Activated CD4-positive, alpha-beta T cell treated with anti-CD3 and anti-CD28 coated beads, Interleukin-2, amount 10 ng/mL, durations not matched to agents 24 days and 14 days (primary cell): ENCODE measurements around the gene JAZF1. TPM values are rescaled to one million over a fixed set of nuclear protein-coding genes. Genes with fewer than 3 reads are reported as not detected.

Experiments
- DNase-seq: peaks from one replicate; pipeline ENCODE4 v3.0.0; 2022
- H3K27ac Mint-ChIP-seq: one replicate; pipeline ENCODE4 v1.8.0; 2022; ENCODE audit warnings: mild to moderate bottlenecking, mixed read lengths
- H3K27me3 Mint-ChIP-seq: one replicate; pipeline ENCODE4 v1.8.0; 2022; ENCODE audit warnings: mixed read lengths
- H3K36me3 Mint-ChIP-seq: one replicate; pipeline ENCODE4 v1.8.0; 2022; ENCODE audit warnings: low read depth, mild to moderate bottlenecking, mixed read lengths
- H3K4me1 Mint-ChIP-seq: one replicate; pipeline ENCODE4 v1.8.0; 2021; ENCODE audit warnings: mixed read lengths
- H3K4me3 Mint-ChIP-seq: one replicate; pipeline ENCODE4 v1.8.0; 2022; ENCODE audit warnings: mild to moderate bottlenecking, moderate library complexity, mixed read lengths
- H3K9me3 Mint-ChIP-seq: one replicate; pipeline ENCODE4 v1.8.0; 2021; ENCODE audit warnings: mixed read lengths
- intact Hi-C: fragments of 100-400 bp; cut with micrococcal nuclease; formaldehyde crosslinking; loops from one replicate; pipeline ENCODE4 v1.15.1; 2023
- total RNA-seq: library from RNA; stranded (reverse); gene quantifications from 2 replicates; pipeline ENCODE4 v1.2.3, GENCODE V29; 2022

The JAZF1 gene
- total RNA-seq, 1 donor from 2014 or later = 4.2 TPM

DNA sequence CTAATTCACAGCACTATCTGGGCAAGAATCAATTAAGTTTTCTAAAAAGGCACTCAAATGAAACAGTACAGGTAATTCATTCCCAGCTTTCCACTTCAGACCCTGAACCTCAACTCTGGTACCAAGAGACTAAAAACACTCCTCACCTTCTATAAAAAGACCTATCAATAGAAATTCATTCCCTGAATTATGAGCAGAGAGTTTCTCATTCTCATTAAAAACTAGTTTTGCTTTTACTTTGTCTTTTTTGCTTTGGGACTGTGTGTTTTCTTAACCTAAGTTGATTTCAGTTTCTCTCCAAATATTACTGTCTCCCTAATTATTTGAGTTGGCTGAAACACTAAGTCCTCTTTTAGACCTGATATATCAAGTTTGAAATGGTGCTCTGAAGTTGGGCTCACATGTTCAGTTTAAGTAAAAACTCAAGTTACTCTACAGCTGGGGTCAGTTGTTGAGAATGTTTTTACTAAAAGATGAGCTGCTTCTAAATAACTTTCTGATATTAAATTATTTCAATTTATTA is 189.5 kb downstream of the JAZF1 start:
- Mint-ChIP-seq H3K4me3 (no peak overlapping the region), H3K27me3 (peaks cover 2% of the 10 kb centered on the region), H3K27ac (no peak overlapping the region), H3K4me1 (peaks cover 4% of the 10 kb centered on the region), H3K9me3 (peaks cover 8% of the 10 kb centered on the region), H3K36me3 (no peaks in the 10 kb centered on the region)
- no peak for DNase-seq
- intact Hi-C loops = no loop called here

GRCh38 chr7:27976531-27976930 is 204.1 kb downstream of the JAZF1 start:
- intact Hi-C loops = no loop called here
- H3K4me1 Mint-ChIP-seq = peaks cover 11% of the 10 kb centered on the region
- no peak overlapping the region for H3K4me3 Mint-ChIP-seq
- peaks cover 14% of the 10 kb centered on the region for H3K9me3 Mint-ChIP-seq
- no peak overlapping the region for H3K27ac Mint-ChIP-seq
- H3K36me3 Mint-ChIP-seq = no peaks in the 10 kb centered on the region
- DNase-seq = no peak
- no peaks in the 10 kb centered on the region for H3K27me3 Mint-ChIP-seq

DNA sequence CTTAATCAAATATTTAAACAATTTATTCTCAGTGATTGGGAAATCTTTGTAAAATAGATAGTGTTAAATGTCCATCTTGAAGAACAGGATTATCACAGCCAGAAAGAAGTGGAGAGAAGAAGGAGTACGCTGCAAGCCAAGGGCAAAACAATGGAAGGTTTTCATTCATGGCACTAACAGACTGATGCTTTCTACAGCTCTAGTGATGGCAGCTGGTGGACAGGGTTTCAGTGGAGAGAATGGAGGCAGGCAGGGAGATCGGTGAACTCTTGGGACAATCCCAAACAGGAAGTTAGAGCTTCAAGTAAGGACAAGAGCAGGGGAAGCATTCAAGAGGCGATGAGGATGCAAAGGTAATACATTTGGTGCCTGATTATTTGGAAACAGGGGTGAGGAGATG is 207.0 kb downstream of the JAZF1 start:
- no peaks in the 10 kb centered on the region for H3K36me3 Mint-ChIP-seq
- H3K27ac Mint-ChIP-seq = no peak overlapping the region
- DNase-seq = no peak
- intact Hi-C loops = loop anchor here (5.0 kb wide), 1 partner anchor 71 kb away; no protein-coding TSS in a partner anchor
- H3K9me3 Mint-ChIP-seq = peaks cover 15% of the 10 kb centered on the region
- H3K27me3 Mint-ChIP-seq = no peaks in the 10 kb centered on the region
- H3K4me3 Mint-ChIP-seq = no peak overlapping the region
- H3K4me1 Mint-ChIP-seq = peaks cover 22% of the 10 kb centered on the region

- intact Hi-C loops = loop anchor here (5.0 kb wide), 1 partner anchor 70 kb away; no protein-coding TSS in a partner anchor
- DNase-seq = peak; percentile 80
- H3K4me3 Mint-ChIP-seq = peak overlapping the region; percentile 78
- peaks cover 15% of the 10 kb centered on the region for H3K9me3 Mint-ChIP-seq
- H3K27me3 Mint-ChIP-seq = no peaks in the 10 kb centered on the region
- no peaks in the 10 kb centered on the region for H3K36me3 Mint-ChIP-seq
- peak overlapping the region; percentile 73 for H3K27ac Mint-ChIP-seq
- peaks cover 25% of the 10 kb centered on the region for H3K4me1 Mint-ChIP-seq
Observed at GRCh38 chr7:27972276-27972675, 208.3 kb downstream of the JAZF1 start.

- Mint-ChIP-seq H3K36me3 (no peaks in the 10 kb centered on the region), H3K4me1 (peaks cover 25% of the 10 kb centered on the region), H3K27me3 (no peaks in the 10 kb centered on the region), H3K27ac (no peak overlapping the region), H3K4me3 (peak overlapping the region; percentile 78), H3K9me3 (peaks cover 15% of the 10 kb centered on the region)
- no peak for DNase-seq
- intact Hi-C loops = loop anchor here (5.0 kb wide), 1 partner anchor 69 kb away; no protein-coding TSS in a partner anchor
Observed at GRCh38 chr7:27971171-27971812, 209.3 kb downstream of the JAZF1 start.

- DNase-seq = no peak
- peaks cover 5% of the 10 kb centered on the region for H3K27me3 Mint-ChIP-seq
- no peak overlapping the region for H3K27ac Mint-ChIP-seq
- intact Hi-C loops = loop anchor here (5.0 kb wide), 1 partner anchor 68 kb away; no protein-coding TSS in a partner anchor
- H3K4me3 Mint-ChIP-seq = no peak overlapping the region
- H3K4me1 Mint-ChIP-seq = peaks cover 25% of the 10 kb centered on the region
- peaks cover 15% of the 10 kb centered on the region for H3K9me3 Mint-ChIP-seq
- H3K36me3 Mint-ChIP-seq = no peaks in the 10 kb centered on the region
Observed at GRCh38 chr7:27970350-27970749, 210.2 kb downstream of the JAZF1 start.

DNA sequence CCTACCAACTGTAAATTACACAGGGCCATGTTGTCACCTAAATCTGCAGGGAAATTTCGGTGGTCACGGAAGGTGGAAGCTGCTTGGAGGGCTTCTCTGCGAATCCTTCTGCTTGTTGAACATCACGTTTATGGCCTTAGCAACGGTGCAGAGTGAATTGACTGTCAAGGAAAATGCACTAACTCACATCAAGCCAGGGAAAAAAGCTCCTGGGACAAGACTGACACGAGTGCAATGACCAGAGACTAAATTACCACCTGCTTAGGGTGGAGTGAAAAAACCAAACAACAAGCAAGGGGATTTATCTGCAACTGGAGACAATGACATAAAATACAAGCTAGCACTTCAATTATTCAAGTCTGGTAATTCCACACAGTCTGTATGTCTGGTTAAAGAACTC is 211.2 kb downstream of the JAZF1 start:
- no peak overlapping the region for H3K27ac Mint-ChIP-seq
- H3K36me3 Mint-ChIP-seq = no peaks in the 10 kb centered on the region
- H3K9me3 Mint-ChIP-seq = peaks cover 19% of the 10 kb centered on the region
- H3K4me3 Mint-ChIP-seq = no peak overlapping the region
- H3K27me3 Mint-ChIP-seq = peaks cover 13% of the 10 kb centered on the region
- DNase-seq = no peak
- intact Hi-C loops = no loop called here
- peaks cover 25% of the 10 kb centered on the region for H3K4me1 Mint-ChIP-seq

- intact Hi-C loops = no loop called here
- no peak for DNase-seq
- Mint-ChIP-seq H3K27me3 (peaks cover 18% of the 10 kb centered on the region), H3K9me3 (peaks cover 12% of the 10 kb centered on the region), H3K4me3 (no peak overlapping the region), H3K36me3 (no peaks in the 10 kb centered on the region), H3K27ac (no peak overlapping the region), H3K4me1 (peaks cover 25% of the 10 kb centered on the region)
Observed at GRCh38 chr7:27967639-27968038, 213.0 kb downstream of the JAZF1 start.

DNA sequence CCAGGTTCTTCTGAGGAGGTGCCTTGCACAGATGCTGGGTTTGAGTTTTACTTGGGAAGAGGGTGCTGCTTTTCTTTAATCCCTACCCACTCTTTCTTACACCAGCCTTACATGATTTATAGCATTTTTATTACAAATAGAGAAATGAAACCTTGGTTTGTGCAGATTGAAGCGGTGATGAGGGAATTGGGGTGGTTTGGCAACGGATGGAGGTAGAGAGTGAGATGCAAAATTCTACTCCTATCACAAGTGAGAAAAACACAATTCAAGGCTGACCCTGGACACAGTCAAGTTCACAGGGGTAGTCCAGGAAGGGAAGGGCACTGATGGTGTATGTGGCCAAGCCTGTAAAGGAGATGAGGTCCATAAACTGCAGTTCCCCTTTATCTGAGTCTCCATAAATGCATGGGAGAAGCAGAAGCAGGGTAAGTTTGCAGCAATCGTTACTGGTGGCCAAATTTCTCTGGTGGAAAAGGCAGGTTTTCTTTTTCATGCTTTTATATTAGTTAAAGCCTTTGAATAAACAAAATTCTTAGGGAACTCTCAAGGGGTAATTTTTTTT is 214.3 kb downstream of the JAZF1 start:
- no peak for DNase-seq
- Mint-ChIP-seq H3K27me3 (peaks cover 21% of the 10 kb centered on the region), H3K4me1 (peaks cover 12% of the 10 kb centered on the region), H3K27ac (no peak overlapping the region), H3K4me3 (no peak overlapping the region), H3K9me3 (peaks cover 3% of the 10 kb centered on the region), H3K36me3 (no peaks in the 10 kb centered on the region)
- intact Hi-C loops = no loop called here

DNA sequence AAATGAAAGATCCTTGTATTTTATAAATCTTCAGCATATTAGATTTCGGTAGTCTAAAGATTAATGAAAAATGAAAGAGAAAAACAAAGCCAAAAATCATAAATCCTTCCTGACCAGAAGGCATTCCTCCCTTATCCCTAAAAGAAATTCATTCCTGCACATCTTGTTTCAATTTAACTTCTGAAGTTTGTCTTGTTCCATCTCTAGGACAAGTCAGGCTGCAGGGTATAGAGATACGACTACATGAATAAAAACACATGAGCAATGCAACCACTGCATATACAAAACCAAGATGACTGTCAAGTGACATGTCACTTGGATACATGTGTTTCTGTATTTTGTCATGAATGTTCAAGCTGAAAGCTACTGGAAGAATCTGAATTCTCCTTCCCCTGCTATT is 214.9 kb downstream of the JAZF1 start:
- intact Hi-C loops = no loop called here
- Mint-ChIP-seq H3K27me3 (peaks cover 21% of the 10 kb centered on the region), H3K9me3 (peaks cover 3% of the 10 kb centered on the region), H3K36me3 (no peaks in the 10 kb centered on the region), H3K4me3 (no peak overlapping the region), H3K27ac (no peak overlapping the region), H3K4me1 (peaks cover 6% of the 10 kb centered on the region)
- no peak for DNase-seq

DNA sequence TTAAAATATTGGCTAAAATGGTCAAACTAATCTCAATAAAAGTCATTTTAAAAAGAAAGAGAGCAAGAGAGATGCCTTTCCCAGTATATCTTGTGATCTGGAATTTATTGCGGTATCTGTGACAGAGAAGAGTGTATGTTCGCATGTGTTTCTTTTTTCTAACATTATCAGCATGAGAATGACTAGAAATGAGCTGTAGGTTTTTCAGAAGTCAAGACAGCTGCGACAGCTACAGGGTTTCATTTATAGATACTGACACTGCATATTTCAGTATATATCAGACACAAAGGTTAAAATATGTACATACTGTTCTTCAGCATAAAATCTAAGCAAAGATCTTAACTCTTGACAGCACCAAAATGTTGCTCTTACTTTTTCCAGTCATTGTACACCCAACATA is 215.8 kb downstream of the JAZF1 start:
- Mint-ChIP-seq H3K4me1 (peaks cover 4% of the 10 kb centered on the region), H3K36me3 (no peaks in the 10 kb centered on the region)
- intact Hi-C loops = no loop called here

GRCh38 chr7:27963056-27963455 is 217.5 kb downstream of the JAZF1 start:
- H3K27ac Mint-ChIP-seq = no peak overlapping the region
- H3K27me3 Mint-ChIP-seq = peaks cover 21% of the 10 kb centered on the region
- H3K4me1 Mint-ChIP-seq = peaks cover 4% of the 10 kb centered on the region
- no peaks in the 10 kb centered on the region for H3K36me3 Mint-ChIP-seq
- intact Hi-C loops = no loop called here
- H3K9me3 Mint-ChIP-seq = peaks cover 3% of the 10 kb centered on the region
- H3K4me3 Mint-ChIP-seq = no peak overlapping the region
- DNase-seq = no peak

More for the DNA sequence above, 215.8 kb downstream of the JAZF1 start:
- no peak for DNase-seq
- H3K27ac Mint-ChIP-seq = no peak overlapping the region
- no peak overlapping the region for H3K4me3 Mint-ChIP-seq
- peaks cover 21% of the 10 kb centered on the region for H3K27me3 Mint-ChIP-seq
- peaks cover 3% of the 10 kb centered on the region for H3K9me3 Mint-ChIP-seq

DNA sequence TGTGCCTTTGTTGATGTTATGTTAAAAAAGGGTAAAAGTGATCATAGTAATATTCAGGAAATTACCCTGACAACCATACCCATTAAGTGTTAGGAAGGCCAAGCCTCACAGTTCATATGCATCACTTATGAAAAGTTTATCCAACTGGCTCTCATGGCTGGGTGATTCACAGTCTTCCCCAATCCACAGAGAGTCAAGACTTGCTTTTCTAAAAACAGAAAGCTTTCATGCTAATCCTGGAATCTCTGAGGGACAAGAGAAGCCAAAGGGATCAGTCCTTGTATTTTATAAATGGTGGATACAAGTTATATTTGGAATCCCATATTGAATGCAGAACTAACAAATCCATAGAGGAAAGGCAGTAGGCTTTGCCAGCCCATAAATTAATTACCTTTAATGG is 218.3 kb downstream of the JAZF1 start:
- DNase-seq = no peak
- no peaks in the 10 kb centered on the region for H3K36me3 Mint-ChIP-seq
- H3K27me3 Mint-ChIP-seq = peaks cover 21% of the 10 kb centered on the region
- H3K9me3 Mint-ChIP-seq = peaks cover 3% of the 10 kb centered on the region
- H3K4me1 Mint-ChIP-seq = no peaks in the 10 kb centered on the region
- no peak overlapping the region for H3K27ac Mint-ChIP-seq
- intact Hi-C loops = no loop called here
- no peak overlapping the region for H3K4me3 Mint-ChIP-seq

DNA sequence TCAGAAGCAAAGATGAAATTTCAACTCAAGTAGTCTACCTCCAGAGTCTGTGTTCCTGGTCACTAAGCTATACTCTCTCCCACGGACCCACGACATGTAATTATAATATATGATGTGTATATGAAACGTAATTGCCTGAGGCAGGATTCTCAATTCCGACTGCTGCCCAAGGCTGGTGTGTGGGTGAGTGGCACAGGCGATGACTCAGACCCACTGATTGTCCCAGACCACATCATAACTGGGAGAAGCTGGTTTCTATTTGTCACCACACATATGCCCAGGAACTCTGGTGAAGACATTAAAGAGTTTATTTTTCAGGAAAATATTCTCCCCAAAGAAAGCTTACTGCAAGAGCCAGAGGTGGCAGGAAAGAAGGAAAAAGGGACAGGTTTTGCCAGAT is 219.3 kb downstream of the JAZF1 start:
- H3K4me1 Mint-ChIP-seq = no peaks in the 10 kb centered on the region
- H3K27me3 Mint-ChIP-seq = peaks cover 21% of the 10 kb centered on the region
- no peak overlapping the region for H3K4me3 Mint-ChIP-seq
- no peaks in the 10 kb centered on the region for H3K36me3 Mint-ChIP-seq
- intact Hi-C loops = no loop called here
- no peak overlapping the region for H3K27ac Mint-ChIP-seq
- H3K9me3 Mint-ChIP-seq = peaks cover 3% of the 10 kb centered on the region
- DNase-seq = no peak
